Middle frontal gyrus (tissue), 1 donor: ENCODE data around the gene INPP5E.

Source experiments
- DNase-seq: peaks from one replicate; pipeline ENCODE4 v3.0.0-alpha.2; 2015; ENCODE audit warnings: low spot score; ENCODE audit errors: extremely low spot score

The INPP5E gene

GRCh38 chr9:136474021-136474640 is 34.5 kb upstream of the INPP5E start:
- no peak for DNase-seq

GRCh38 chr9:136473354-136473721 is 33.7 kb upstream of the INPP5E start:
- no peak for DNase-seq

- DNase-seq: no peak
Measured at GRCh38 chr9:136472640-136473353, 33.2 kb upstream of the INPP5E start.

- DNase-seq: no peak
Measured at GRCh38 chr9:136471802-136472487, 32.3 kb upstream of the INPP5E start.

- DNase-seq: no peak
Measured at GRCh38 chr9:136470792-136471469, 31.3 kb upstream of the INPP5E start.

- DNase-seq: no peak
Measured at GRCh38 chr9:136470356-136470755, 30.7 kb upstream of the INPP5E start.

GRCh38 chr9:136467766-136468165 is 28.1 kb upstream of the INPP5E start:
- no peak for DNase-seq

- DNase-seq: no peak
Measured at GRCh38 chr9:136466155-136466541, 26.5 kb upstream of the INPP5E start.

GRCh38 chr9:136465500-136466154 is 26.0 kb upstream of the INPP5E start:
- no peak for DNase-seq

- no peak for DNase-seq
Measured at GRCh38 chr9:136464241-136464640, 24.6 kb upstream of the INPP5E start.

GRCh38 chr9:136463578-136463977 is 23.9 kb upstream of the INPP5E start:
- DNase-seq: no peak

- DNase-seq: no peak
Measured at GRCh38 chr9:136462664-136463063, 23.0 kb upstream of the INPP5E start.

GRCh38 chr9:136460772-136461325 is 21.2 kb upstream of the INPP5E start:
- no peak for DNase-seq

GRCh38 chr9:136459425-136459824 is 19.8 kb upstream of the INPP5E start:
- DNase-seq: no peak

- no peak for DNase-seq
Measured at GRCh38 chr9:136457326-136457725, 17.7 kb upstream of the INPP5E start.

- DNase-seq: no peak
Measured at GRCh38 chr9:136456258-136456657, 16.6 kb upstream of the INPP5E start.

- DNase-seq: no peak
Measured at GRCh38 chr9:136455043-136456002, 15.7 kb upstream of the INPP5E start.

- DNase-seq: no peak
Measured at GRCh38 chr9:136454026-136454796, 14.6 kb upstream of the INPP5E start.

GRCh38 chr9:136453326-136453725 is 13.7 kb upstream of the INPP5E start:
- DNase-seq: no peak
